Stimulated activated CD4-positive, alpha-beta T cell treated with anti-CD3 and anti-CD28 coated beads, TNF-alpha, amount 100 ng/mL, for 1 hour (primary cell): ENCODE measurements around the gene ITFG2.

Experiments used
- DNase-seq, 3 donors: peaks; one replicate each; pipeline ENCODE4 v3.0.0-alpha.2; 2020; ENCODE audit warnings: low read depth in 3 of 3, low spot score in 1 of 3

The ITFG2 gene

GRCh38 chr12:2829275-2829674 is 16.8 kb downstream of the ITFG2 start:
- DNase-seq, result no peak

DNA sequence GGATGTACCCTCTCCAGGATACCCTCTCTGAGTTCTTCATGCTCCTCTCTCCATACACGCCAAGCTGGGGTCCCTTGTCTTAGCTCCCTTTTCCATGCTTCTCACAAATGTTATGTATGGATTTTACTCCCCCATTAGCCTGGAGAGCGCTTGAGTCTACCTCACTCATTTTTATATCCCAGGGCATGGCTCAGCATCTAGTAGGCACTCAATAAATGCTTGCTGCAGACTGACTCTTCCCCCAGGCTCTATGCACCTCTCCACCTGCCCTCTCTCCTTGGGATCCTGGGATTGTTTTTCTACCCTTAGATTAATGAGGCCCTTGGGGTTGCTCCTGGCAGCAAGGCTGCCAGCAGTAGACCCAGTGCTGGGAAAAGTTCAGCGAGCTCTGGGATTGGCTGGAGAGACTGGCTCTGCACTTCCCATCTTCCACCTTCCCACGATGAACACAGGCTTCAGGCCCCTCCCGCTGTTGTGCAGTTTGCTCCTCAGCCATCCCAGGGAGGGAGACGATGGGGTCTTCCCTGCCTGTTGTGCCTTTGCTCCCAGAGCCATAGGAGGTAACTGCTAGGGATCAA is 20.2 kb downstream of the ITFG2 start:
- no peak for DNase-seq

GRCh38 chr12:2833327-2833726 is 20.9 kb downstream of the ITFG2 start:
- no peak for DNase-seq

- DNase-seq, result no peak
Measured at GRCh38 chr12:2833810-2834209, 21.3 kb downstream of the ITFG2 start.

DNA sequence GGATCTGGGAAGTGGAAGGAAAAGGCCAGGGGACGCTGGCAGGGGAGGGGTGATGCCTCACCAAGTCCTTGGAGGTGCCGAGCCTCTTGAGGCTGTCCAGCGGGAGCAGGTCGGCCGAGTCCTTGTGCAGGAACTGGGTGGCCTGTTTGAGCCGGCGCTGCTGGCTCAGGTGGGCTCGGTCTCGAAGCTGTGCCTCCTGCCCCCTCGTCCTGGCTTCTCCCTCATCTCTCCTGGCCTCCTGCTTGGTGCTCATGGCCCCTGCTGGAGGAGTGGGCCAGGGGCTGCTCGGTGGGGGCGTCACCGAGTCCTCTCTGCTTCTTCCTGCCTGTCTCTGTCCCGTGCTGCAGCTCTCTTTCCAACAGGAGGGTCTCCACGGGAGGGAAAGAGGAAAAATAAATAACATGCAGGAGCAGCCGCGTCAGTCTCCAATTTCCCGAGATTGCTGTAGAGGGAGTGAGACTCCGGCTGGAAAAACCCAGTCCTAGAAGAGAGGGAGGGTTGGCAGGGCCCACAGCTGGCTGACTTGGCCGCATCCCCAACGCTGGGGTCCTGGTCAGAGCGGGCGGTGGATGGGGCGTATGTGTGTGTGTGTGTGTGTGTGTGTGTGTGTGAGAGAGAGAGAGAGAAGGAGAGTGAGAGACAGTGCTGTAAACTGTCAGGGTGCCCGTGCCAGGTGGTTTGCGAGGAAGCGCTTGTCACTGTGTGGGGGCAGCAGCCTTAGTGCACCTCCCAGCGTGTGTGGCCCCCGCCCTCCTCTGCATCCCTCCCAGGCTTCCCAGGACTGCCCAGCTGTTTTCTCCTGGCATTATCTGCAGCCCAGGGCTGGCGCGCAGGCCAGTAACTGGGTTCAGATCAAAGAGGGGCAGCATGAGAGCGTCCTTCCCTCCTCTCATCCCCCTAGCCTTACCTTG is 22.4 kb downstream of the ITFG2 start, which contains the start of gene NRIP2:
TSS of gene NRIP2 (minus strand) at position 455 of the 911 bp plus-strand sequence. CDS start at position 403, 52 bp downstream.
- DNase-seq, result no peak

- DNase-seq, result no peak
Measured at GRCh38 chr12:2835691-2836403, 23.4 kb downstream of the ITFG2 start.

DNA sequence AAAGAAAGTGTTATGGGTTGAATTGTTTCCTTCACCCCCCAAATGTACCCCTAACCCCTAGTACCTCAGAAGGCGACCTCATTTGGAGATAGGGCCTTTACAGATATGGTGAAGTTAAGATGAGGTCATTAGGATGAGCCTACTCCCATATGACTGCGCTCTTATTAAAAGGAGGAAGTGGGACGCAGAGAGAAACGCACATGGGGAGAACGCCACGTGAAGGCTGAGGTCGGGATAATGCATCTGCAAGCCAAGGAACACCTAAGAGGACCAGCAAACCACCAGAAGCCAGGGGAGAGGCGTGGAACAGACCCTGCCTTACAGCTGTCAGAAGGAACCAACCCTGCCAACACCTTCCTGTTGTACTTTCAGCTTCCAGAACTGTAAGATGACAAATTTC is 24.1 kb downstream of the ITFG2 start:
- DNase-seq, result no peak

- no peak for DNase-seq
Measured at GRCh38 chr12:2841056-2841650, 28.7 kb downstream of the ITFG2 start.

DNA sequence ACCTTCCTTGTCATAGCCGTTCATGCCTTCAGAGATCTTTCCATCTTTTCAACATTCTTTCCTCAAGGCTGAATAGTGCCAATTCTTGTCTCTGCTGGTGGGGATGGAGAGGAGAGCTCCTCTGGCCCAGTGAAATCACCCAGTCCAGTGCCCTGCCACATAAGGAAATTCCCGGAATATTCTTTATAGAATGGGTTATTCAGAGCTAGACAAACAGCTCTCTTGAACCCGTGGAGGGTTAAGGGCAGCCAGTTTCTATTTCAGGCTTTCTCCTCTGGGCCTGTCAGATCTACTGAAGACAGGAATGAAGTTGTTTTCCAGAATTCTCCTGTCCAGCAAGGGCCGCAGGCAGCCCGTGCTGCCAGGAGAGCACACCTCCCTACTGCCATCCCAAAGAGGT is 30.5 kb downstream of the ITFG2 start:
- no peak for DNase-seq

GRCh38 chr12:2844786-2845185 is 32.3 kb downstream of the ITFG2 start:
- no peak for DNase-seq

GRCh38 chr12:2845280-2845679 is 32.8 kb downstream of the ITFG2 start:
- DNase-seq, result no peak

DNA sequence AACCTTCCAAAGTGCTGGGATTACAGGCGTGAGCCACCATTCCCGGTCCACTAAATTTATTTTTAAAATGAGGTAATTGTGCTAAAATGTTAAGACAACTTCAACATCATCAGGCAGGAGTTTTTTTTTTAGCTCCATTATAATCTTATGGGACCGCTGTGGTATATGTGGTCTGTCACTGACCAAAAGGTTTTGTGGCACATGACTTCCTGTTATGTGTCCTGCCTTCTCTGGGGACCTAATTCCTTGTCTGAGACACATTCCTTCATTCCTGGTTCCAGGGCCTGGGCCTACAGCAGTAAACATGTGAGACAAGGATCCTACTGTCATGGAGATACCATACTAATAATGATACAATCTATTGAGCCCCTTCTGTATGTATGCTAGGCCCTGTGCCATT is 39.5 kb downstream of the ITFG2 start:
- DNase-seq, result no peak

GRCh38 chr12:2853626-2854025 is 41.2 kb downstream of the ITFG2 start:
- DNase-seq, result peak in 1 of 3 donors; percentile 41

DNA sequence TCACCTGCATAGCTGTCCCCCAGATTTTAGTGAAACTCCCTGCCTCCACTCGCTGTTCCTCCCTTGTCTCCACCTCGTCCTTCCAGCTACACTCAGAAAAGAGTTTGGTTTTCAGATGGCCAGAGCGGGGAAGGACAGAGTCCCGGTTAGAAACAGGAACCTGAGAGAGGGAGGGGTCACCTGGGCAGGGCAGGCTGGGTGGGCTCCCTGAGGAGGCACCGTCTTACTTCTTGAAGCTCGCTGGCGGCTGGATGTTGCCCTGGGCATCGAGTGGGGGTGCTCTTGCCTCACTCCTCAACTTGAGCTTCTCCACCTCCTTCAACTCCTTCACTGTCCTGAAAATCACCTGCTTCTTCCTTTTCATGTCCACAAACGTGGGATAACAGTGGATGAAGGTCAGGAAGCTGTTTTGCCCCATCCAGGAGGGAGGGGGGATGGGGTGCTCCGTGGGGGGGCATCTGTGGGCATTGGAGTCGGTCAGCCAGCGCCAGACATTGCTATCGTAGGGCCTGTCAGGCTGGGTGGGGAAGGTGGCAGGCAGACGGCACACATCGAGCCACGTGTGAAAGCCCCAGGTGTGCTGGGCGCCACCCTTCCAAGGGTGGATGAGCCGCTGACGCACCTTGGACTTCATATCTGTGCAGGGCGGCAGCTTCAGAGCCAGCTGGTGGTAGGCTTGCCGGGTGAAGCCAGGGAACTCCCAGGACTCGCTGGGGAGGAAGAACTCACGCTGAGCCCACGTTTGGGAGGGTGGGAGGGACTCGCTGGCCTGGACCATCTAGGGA is 42.4 kb downstream of the ITFG2 start:
- DNase-seq, result no peak

DNA sequence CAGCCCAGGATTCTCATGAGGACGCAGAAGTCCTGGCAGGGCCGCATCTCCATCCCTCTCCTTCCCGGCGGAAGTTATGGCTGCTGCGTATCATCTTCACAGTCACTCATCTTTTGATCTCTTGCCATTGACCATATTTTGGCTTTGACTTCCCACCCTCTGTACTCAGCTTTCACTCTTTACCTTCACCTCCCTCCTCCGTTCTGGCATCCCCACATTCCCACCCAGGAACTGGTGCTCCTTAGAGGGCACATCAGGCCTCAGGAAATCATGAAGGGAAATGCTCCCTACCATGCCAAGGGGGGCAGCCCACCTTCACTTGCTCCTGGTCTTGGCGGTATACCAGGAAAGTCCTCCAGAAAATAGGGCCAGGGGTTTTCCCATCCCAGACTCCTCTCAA is 43.1 kb downstream of the ITFG2 start:
- no peak for DNase-seq

DNA sequence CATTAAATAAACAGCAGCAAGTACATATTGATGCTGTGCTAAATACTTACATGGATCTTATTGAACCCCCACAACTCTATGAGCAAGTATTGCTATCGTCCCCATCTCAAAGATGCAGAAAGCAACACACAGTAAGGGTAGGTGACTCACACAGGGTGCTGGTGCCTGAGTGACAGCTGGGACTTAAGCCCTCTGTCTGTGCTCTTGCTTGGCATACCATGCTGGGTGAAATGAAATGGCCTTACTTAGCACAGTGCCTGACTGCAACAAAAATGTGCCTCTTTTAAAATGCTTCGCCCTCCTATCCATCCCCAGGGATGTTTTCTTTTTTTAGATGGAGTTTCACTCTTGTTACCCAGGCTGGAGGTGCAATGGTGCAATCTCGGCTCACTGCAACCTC is 43.6 kb downstream of the ITFG2 start:
- DNase-seq, result no peak

DNA sequence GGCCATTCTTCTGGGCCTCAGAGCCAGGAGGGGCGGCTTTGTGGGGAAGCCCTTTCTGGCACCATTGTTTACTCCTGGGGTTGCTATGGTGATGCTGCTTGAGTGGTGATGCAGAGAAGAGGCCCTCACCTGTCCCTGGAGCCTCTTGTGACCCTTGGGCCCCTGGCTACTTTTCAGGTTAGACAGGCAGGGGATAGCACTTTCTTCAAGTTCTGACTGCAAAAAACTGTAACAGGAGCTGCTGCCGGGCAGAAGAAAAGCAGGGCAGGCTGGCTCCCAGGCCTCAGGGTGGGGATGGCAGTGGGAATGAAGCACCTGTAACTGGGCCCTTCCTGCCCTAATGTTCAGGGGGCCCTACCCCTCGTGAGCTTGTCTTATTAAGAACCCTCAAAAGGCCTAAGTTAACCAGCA is 44.6 kb downstream of the ITFG2 start, which contains the start of gene TEX52:
TSS of gene TEX52 (minus strand) at position 19 of the 411 bp plus-strand sequence. CDS start at position 6, 13 bp downstream.
- no peak for DNase-seq

GRCh38 chr12:2857576-2857975 is 45.1 kb downstream of the ITFG2 start:
- DNase-seq, result no peak

GRCh38 chr12:2858334-2858733 is 45.9 kb downstream of the ITFG2 start:
- DNase-seq, result no peak

GRCh38 chr12:2858944-2859421 is 46.5 kb downstream of the ITFG2 start:
- no peak for DNase-seq
